Pons (tissue), 1 donor: Measurements from ENCODE around the gene KCNJ10.

Experiments used
- DNase-seq: peaks from one replicate; pipeline ENCODE4 v3.0.0-alpha.2; 2016; ENCODE audit warnings: low spot score

The KCNJ10 gene

DNA sequence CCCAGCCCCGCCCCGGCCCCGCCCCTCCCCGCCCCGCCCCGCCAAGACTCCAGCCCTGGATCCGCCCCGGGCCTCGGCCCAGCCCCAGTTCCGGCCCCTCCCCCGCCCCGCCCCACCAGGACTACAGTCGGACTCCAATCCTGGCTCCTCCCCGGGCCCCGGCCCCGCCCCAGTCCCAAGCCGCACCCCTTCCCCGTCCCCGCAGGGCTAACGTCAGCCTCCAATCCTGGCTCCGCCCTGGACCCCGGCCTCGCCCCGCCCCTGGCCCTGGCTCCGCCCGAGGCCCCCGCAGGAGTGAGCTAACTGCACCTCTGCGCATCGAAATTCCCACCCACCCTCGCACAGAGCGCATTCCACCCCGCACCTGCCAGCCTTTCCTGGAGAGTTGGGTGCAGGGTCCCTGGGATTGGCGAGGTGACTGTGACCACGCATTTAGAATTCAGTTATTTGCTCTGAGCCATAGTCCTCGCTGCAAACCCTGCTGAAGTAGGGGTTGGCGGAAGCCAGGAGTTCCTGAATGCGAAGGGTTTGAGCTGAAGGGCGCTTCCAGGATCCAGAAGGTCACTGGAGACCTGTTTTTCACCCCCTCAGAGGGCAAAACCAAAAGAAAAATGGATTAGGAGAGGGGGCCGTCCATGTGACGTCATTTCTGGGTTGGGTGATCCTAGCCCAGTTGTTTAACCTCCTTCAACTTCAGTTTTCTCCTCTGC is 29.0 kb upstream of the KCNJ10 start:
- DNase-seq: peak; percentile 96

DNA sequence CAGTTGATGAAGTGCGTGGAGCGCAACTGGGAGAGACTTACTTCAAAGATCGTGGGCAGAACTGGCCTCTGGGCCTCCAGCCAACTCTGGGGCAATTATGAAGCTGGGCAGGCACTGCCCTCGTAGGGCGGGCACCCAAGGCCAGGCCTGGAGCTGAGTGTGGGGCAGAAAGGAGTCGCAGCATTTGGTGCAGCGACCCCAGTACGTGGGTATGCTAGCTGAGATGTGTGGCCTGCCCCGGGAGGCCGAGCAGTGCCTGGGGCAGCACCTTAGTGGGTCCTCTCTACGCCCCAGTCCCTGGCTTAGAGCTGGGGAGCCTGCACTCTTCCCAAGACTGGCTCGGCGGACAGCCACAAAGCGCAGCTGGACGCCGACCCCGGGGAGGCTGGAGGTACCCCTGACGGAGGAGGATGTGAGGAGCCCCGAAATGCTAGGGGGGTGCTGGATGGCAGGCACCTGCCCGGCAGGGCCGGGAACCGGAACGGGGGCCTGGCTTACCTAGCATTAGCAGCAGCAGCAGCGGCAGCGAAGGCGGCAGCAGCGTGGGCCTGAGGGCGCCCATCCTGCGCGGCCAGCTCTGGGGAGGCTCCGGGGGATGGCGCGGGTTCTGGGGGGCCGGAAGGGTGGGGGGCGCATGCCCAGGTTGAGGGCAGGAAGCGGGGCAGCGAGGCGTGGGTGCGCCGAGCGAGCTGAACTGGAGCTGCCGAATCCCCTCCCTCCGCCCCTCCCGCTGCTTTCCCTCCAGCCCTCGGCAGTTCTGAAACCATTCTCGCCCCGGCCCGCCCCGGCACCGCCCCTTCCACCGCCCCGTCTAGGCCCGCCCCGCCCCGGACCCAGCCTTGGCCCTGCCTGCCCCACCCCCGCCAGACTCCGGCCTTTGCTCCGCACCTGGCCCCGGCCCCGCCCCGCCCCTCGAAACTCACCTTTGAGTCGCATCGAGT is 28.2 kb upstream of the KCNJ10 start, which contains the start of gene IGSF8:
Gene IGSF8 (minus strand): TSS at position 709 of the 941 bp plus-strand sequence. CDS start 147 bp downstream, at position 562.
- peak; percentile 77 for DNase-seq

DNA sequence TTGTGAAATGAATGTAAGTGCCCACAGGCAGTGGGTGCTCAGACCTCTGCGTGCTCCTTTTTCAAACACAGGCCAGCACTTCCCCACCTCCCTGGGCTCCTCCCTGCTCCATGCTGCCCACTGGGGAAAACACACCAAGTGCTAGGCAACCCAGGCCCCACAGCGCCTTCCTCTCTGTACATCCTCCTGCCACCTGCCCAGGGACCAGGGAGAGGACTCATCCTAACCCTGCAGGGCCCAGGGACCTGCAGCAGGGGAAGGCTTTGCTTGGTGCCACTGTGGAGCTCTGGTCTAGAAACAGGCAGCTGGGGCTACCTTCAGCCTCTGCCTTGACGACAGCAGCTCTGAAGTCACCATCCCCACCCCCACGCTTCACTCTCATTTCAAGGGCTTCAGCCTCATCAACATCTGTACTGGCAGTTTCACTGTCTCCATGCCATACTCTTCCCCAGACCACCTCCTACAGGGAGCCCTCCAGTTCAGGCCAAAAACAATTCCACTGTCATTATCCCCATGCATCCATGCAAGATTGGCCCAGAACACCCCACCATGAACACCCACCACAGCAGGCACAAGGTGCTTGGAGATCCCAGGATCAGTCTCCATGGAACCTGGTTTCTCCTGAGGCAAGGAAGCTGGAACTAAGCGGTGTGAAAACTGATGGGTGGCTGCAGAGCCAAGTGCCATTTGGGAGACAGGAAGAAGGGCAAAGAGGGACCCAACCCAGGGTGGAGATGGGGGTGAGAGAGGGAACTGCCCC is 27.4 kb upstream of the KCNJ10 start:
- DNase-seq: no peak

DNA sequence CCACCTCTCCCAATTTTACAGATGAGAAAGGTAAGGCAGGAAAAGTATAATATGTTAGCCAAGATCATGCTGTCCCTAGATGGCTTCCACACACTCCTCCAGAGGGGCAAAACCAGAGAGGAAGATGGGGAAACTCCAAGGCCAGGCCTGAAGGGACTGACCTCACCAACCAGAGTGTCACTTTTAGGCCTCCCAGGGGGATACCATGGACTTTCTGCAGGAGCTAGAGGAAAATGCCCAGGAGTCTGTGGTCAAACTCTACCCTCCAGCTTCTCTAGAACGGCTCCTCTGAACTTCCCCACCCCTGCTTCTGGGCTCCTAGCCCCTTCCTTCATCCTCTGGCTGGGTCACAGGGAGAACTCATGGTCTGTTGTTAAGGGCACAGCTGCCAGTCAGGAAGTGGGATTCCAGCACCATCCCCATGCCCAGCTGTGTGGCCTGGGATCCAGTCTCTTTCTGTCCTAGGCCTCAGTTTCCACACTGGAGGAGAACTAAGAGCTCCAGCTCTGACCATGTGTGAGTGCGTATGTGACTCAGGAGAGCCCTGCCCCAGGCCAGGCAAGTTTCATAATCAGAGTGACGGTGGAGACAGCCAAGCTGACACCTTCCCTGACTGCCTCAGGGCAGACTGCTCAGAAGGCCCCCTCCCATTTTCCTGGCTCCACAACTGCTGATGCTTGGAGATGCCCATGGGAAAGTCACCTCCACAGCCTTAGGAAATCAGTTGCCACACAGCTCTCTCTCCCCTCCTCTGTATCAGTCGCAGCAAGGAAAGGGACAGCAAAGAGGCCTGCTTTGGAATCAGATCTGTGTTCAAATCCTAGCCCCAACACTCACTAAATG is 26.5 kb upstream of the KCNJ10 start:
- DNase-seq: no peak

DNA sequence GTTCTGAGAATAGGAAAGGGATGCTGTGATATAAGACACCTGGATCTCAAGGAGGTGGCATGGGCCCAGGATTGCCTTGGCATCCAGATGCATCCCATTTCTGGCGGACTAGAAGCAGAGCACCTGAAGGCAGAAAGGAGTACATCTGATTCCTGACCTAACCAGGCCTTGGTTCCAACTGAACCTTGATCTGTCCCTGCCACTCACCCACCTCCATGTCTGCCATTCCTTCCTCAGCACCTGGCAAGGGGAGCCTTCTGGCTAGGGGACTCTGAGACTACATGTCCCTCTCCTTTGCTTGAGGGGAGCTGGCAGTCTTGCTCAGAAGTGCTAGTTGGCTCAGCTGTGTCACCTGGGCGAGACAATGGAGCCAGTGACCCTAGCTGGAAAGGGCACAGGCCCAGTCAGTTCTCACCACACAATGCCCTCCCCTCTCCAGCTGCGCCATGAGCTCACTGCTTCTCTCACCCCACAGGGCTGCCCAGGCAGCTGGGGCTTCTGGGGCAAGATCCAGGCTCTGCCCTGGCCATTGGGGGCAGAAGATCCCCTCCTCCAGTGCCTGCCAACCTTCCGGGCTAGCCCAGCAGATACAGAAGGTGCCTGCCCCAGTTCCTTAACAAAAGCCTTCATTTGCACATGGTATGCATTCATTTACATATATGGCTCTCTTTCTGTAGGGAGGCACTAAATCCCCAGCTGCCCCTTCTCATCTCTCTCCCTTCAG is 25.6 kb upstream of the KCNJ10 start:
- DNase-seq: peak; percentile 95

DNA sequence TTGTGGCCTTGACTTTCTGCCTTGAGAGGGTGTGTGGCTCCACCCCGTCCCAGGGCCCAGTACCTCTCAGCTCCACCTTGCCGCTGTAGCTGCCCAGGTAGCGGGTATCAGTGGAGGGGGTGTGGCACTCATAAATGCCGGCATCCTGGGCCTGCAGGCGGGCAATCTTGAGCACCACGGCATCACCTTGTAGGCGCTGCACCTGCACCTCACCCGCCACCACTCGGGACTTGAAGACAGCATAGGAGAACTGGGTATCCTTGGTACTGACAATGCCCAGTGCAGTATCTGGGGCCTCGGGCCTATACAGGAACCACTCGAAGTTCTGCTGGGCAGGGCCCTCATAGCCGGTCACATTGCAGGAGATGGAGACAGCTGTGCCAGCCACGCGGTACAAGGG is 24.8 kb upstream of the KCNJ10 start:
- DNase-seq: no peak

DNA sequence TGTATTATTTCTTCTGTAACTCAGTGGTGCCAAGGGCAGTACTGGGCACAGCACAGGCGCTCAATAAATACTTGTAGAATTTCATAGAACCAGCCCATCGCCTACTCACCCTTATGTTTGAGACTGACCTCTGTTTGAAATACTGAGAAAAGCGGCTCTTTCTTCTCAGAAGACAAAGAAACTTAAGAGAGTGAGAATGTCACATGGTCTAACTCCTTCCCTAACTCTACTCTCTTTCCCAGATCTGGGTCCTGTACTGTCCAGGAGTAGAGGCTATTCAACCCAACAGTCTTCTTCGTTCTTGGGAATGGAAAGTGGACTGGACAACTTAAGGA is 24.3 kb upstream of the KCNJ10 start:
- no peak for DNase-seq

DNA sequence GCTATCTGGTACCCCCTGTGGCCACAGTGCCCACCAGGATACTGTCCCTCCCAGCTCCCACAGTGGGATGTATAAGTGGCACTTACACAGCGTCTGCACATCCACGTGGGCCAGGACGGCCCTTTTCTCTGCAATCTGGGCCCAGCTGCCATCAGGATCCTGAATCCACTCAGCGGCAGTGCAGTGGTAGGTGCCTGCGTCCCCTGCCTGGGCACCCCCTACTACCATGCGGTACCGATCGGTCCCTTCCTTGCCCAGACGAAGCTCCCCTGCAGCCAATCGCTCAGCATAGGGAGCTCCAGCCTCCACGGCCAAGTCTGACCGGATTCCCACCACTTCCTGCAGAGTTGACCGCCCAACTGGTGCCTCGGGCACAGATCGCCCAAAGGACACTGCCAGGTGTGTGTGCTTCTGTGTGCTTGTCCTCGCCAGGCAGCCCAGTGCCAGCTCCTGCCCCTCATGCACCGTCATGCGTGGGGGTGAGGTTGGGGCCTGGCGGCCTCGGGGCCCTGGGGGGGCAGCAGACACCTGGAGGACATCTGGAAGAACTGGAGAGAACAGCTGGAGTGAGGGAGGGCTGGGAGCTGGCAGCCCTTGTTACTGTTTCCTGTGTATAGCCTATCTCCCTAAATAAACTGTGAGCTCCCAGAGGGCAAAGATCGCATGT is 23.8 kb upstream of the KCNJ10 start:
- DNase-seq: no peak

DNA sequence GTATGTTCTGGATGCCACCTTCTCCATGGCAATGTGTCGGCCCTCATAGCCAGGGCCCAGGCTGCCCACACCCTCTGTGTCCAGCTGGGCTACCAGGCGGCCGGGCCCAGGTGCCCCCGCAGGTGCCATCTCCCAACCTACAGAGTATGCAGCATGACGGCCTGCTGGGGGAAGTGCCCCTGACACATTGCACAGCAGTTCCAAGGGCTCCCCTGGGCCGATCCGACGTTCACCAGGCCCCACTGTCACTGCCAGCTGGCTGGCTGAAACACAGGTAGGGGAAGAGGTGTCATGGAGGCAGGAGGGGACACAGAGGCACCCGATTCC is 23.1 kb upstream of the KCNJ10 start:
- DNase-seq: no peak

DNA sequence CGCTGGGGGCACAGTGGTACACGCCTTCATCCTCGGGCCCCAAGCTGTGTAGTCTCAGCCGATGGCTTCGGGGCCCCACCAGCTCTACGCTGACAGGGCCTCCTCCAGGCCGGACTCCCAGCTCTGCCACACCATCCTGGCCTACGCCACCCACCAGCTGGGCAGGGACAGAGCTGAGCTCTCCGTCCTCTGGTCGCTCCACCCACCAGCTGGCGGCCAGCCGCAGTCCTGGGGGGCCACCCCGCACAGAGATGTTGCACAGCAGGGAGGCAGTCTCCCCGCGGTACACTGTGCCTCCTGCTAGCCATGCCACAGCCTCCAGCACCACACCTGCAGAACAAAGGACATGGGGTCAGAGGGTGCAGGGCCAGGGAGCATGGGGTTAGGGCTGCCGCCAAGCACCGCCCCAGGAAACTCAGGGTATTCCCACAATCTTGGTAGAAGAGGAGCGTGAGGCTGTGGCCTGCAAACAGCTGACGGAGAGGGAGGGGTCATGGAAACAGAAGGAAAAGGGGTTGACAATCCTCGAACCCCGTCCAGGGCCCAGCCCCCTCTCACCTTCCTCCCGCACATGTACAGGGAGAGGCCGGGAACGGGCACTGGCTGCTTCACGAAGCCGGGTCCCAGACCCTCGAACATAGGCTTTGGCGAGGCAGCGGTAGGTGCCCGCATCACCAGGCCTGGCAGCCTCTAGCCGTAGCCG is 22.6 kb upstream of the KCNJ10 start:
- DNase-seq: no peak

DNA sequence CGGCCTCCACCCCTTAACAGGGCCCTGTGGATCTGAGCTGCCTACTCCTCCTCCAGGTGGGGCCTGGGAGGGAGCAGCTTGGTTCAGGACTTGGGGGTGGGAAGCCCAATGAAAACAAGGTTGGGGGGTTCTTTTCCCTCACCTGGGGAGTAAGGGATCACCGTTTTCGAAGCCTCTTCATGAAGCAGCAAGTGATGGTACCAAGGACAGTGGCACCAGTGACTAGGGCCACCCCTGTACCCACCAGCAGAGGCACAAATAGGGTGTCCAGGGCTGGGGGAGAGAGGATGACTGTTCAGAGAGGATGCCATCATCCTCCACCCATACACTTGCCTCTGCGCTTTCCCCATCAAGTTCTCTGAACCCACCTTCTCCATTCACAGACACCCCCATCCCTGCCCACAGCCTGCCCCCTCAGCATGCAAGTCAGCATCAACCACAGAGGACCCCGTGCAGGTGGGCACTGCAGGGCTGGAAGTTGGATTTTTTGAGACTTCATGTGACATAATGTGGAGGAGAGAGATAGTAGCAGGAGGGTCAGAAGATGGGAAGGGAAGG is 21.8 kb upstream of the KCNJ10 start:
- DNase-seq: no peak

DNA sequence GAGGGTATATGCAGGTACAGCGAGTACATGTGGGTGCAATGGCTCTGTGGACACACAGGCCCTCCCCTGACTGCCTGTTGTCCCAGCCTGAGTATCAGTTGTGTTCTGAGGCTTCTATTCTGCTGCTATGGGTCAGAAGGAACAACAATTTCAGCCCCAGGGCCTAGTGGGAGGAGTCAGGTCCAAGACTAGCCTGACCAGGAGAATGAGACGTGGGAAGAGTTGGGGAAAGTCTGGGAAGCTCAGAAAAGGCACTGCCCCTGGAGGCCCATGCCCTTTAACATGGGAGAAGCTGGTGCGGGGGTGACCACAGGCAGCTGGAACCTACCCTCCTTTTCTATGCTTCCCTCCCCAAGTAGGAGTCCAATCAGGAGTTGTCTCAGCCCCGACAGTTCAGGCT is 20.8 kb upstream of the KCNJ10 start:
- DNase-seq: no peak

DNA sequence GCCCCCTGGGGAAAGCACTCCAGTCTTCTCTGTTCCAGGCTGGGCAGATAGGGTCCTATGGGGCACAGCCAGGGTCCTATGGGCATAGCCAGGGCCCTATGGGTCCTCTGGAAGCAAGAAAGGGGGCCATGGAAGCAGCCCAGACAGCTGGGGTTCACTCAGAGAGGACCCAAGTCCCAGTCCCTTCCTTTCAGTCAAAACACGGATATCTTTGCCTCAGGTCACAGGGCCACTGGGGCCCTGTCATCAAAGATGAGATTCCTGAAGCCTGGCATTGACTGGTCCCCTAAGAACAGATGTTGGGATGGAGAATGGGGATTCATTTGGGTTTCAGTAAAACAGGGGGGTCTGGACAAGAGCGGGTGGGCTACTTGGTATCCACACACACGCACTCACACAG is 19.9 kb upstream of the KCNJ10 start:
- no peak for DNase-seq

DNA sequence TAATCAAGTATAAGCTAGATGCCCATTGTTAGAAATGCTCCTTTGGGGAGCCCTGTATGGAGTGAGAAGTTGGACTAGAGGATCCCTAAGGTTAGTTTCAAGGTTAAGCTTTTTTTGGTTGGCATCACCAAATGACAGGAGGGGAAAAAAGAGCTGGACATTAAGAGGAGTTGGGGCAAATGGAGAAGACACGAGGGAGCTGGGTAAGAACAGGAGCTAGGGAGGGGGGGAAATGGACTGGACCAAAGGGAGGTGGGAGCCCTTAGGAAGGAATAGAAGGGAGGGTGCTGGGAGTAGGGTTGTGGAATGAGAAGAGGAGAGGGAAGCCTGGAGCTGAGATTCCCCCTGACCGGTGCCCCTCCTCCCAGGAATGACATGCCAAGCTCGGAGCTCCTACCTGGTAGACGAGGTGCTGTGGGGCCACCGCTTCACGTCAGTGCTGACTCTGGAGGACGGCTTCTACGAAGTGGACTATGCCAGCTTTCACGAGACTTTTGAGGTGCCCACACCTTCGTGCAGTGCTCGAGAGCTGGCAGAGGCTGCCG is 17.2 kb upstream of the KCNJ10 start:
- DNase-seq: no peak

DNA sequence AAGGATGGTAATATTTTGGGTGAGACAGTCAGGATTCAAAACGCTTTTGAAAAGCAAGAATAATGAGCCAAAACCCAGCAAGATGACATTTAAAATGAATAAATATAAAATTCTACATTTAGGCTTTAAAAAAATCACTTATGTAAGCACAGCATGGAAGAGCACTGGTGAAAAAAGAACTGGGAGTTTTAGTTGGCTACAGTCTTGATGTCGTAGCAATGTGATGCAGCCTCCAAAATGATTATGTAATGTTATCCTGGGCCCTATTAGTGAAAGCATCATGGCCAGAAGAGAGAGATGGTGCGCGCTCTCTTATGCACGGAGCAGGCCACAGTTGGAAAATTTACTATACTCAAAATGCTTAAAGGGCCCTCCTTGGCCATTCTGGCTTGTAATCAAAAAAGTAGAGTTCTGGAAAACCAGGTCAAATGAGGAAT is 16.5 kb upstream of the KCNJ10 start:
- no peak for DNase-seq

DNA sequence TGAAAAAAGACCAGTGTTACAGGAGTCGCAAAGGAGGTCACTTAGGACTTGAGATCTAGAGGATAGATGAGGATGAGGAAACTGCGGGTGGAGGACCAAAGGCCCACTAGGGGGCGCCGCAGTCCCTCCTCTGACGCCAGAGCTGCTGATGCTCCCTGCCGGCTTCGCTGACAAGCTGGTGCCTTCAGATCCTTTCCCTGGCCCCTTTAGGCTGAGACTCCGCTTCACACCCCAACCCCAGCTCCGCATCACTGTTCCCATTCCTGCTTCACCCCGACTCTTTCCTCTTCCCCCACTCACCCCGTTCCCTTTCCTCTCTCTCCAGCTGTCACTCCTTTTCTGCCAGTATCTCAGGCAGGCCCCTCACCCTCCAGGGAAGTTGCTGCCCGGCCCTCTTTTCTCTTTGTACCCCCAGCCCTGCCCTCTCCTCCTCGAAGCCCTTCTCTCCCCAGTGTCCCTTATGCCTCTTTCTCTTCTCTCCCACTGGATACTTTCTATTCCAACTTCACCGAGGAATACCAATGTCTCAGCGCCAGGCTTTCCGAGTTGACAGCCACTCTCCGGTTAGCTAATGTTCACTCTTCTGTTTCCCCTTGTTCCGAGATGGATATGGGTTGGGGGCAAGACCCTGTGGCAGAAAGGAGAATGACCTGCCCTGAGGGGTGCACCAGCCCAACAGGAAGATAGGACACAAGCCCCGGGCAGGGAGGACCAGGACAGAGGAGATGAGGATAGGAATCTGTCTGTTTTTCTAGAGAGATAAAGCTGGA is 15.9 kb upstream of the KCNJ10 start:
- peak; percentile 92 for DNase-seq

DNA sequence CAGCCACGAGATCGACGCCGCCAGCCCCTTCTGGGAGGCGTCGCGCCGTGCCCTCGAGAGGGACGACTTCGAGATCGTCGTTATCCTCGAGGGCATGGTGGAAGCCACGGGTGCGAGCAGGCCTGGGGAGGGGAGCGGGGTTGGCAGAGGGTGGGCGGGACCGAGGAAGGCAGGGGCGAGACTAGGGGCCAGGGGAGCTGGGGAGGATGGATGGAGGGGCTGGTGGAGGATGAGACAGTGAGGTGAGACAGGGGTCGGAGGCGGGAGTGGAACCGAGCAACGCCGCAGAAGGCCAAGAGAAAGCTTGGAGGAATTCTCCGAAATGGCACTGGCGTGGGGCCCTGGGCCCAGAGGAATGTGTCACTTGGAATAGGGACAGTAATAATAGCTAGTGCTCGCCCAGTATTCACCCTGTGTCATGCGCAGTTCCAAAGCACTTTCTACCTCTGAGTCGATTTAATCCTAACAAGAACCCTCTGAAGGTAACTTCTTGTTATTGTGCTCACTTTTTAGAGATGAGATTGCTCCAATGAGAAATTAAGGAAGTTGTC is 14.9 kb upstream of the KCNJ10 start:
- DNase-seq: no peak
